Common myeloid progenitor, CD34-positive (primary cell): ENCODE measurements around the gene SLC6A6.

Experiments used
- CTCF ChIA-PET: fragments of 350-600 bp; sonication (Branson Sonifier 250); formaldehyde crosslinking; loops from one replicate; lab custom pipeline; 2021; ENCODE audit warnings: antibody characterized with exemption; lab: Charles Lee
- POLR2A ChIA-PET: fragments of 350-600 bp; sonication (Branson Sonifier 250); formaldehyde crosslinking; loops from one replicate; lab custom pipeline; 2021; ENCODE audit warnings: antibody characterized with exemption; lab: Charles Lee
- DNase-seq, 3 donors: peaks; one replicate each; pipeline versions ENCODE4 v3.0.0 to v3.0.0-alpha.2; 2013
- H3K27ac ChIP-seq, 2 experiments: 1 replicate in 1 of 2; 2 replicates in 1 of 2; pipeline ENCODE4 v1.7.0; 2013; ENCODE audit warnings: inconsistent platforms in 2 of 2, low read length in 2 of 2, mild to moderate bottlenecking in 2 of 2, low read depth in 1 of 2, moderate library complexity in 1 of 2; ENCODE audit not compliant: severe bottlenecking in 2 of 2, insufficient read depth in 1 of 2, poor library complexity in 1 of 2
- H3K27me3 ChIP-seq, 5 experiments: replicated peaks in 2 of 5; 1 replicate in 3 of 5; 2 replicates in 2 of 5; pipeline versions ENCODE4 v1.6.1 to v1.7.0; 2013; ENCODE audit warnings: low read length in 4 of 5, mild to moderate bottlenecking in 2 of 5, moderate library complexity in 2 of 5, inconsistent platforms in 1 of 5; ENCODE audit not compliant: insufficient read depth in 5 of 5, control insufficient read depth in 4 of 5
- H3K36me3 ChIP-seq, 4 experiments: 1 replicate in 2 of 4; 2 replicates in 2 of 4; pipeline versions ENCODE4 v1.6.1 to v1.7.0; 2013; ENCODE audit warnings: low read length in 3 of 4, control low read depth in 1 of 4, mild to moderate bottlenecking in 1 of 4; ENCODE audit not compliant: control insufficient read depth in 4 of 4, insufficient read depth in 4 of 4
- H3K4me1 ChIP-seq, 4 experiments: 1 replicate in 3 of 4; 2 replicates in 1 of 4; pipeline versions ENCODE4 v1.6.1 to v1.7.1; 2013; ENCODE audit warnings: low read length in 3 of 4, mild to moderate bottlenecking in 3 of 4, control low read depth in 1 of 4, inconsistent platforms in 1 of 4, moderate library complexity in 1 of 4; ENCODE audit not compliant: control insufficient read depth in 4 of 4, insufficient read depth in 4 of 4; ENCODE audit errors: control extremely low read depth in 1 of 4
- H3K4me3 ChIP-seq, 7 experiments: 1 replicate in 4 of 7; 2 replicates in 3 of 7; pipeline versions ENCODE4 v1.5.1 to v1.7.0; 2013; ENCODE audit warnings: mild to moderate bottlenecking in 7 of 7, low read length in 6 of 7, moderate library complexity in 6 of 7, inconsistent platforms in 2 of 7, low read depth in 2 of 7, control low read depth in 1 of 7; ENCODE audit not compliant: insufficient read depth in 4 of 7, control insufficient read depth in 1 of 7; ENCODE audit errors: extremely low read depth in 1 of 7
- H3K9me3 ChIP-seq, 5 experiments: 1 replicate in 4 of 5; 2 replicates in 1 of 5; pipeline versions ENCODE4 v1.6.1 to v1.7.1; 2013; ENCODE audit warnings: low read length in 4 of 5, mild to moderate bottlenecking in 2 of 5, inconsistent platforms in 1 of 5, low read depth in 1 of 5, moderate library complexity in 1 of 5; ENCODE audit not compliant: control insufficient read depth in 4 of 5, insufficient read depth in 2 of 5; ENCODE audit errors: control extremely low read depth in 1 of 5
- WGBS: methylation state at CpG from one replicate; pipeline ENCODE4 v1.1.5; 2013; ENCODE audit not compliant: insufficient coverage; 5-methylcytosine and 5-hydroxymethylcytosine counted together

Gene SLC6A6

DNA sequence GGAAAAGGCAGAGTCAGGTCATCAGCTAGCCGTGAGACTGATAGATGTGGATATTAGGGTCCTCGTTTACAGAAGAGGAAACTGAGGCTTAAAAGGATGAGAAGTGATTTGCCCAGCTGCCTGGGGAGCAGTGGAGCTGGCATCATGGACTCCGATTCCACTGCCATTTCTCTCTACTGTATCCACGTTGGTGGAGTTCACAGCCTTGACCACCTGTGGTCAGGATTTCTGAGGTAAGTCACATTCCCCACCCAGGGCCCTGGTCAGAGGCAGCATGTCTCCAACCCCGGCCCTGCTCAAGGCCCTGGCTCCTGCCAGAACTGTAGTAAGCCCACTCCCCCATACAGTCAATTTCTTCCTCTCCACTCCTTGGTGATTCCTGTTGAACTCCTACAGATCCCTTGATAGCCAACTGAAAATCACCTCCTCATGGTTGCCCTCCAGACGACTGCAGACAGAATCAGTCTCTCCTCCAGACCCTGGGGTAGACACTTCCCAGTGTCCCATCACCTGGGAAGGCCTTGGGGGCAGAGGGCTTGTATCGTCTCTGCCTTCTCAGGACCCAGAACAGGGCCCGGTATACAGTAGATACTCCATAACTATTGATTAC lies 41.2 kb upstream of the SLC6A6 start:
- ChIA-PET POLR2A (no interaction called here), CTCF (interaction anchor here (0.9 kb wide), 1 partner anchor 8 kb away, joined by 3 read pairs; no protein-coding TSS in a partner anchor)
- peaks cover 0 to 7% (median 4%) of the 10 kb centered on the region in 4 experiments for H3K4me1 ChIP-seq

DNA sequence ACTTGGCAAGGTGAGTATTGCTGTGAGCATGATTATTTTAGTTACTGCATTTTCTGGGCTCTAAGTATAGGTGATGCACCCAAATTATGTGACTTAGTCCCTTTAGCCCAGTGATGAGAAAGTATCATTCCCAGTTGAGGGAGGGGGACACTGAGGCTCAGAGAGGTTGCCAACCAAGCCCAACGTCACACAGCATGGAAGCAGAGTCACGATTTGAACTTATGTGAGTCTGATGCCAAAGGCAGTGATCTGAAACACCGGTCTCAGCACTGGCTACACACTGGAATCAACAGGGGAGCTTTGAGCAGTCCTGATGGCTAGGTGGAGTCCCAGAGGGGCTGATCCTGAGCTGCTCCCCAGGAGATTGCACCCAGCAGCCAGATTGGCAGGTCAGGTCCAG lies 39.5 kb upstream of the SLC6A6 start:
- ChIA-PET CTCF (interaction anchor here (1.1 kb wide), 1 partner anchor 12 kb away, joined by 3 read pairs; no protein-coding TSS in a partner anchor), POLR2A (no interaction called here)
- no peaks in the 10 kb centered on the region for H3K9me3 ChIP-seq

More for the DNA sequence above, 41.2 kb upstream of the SLC6A6 start:
- no peak for DNase-seq
- Histone ChIP-seq H3K27ac (no peak overlapping the region), H3K36me3 (no peaks in the 10 kb centered on the region), H3K27me3 (no peaks in the 10 kb centered on the region), H3K9me3 (no peaks in the 10 kb centered on the region), H3K4me3 (no peak overlapping the region)
- WGBS = 94% methylated on average over 8 of the region's 8 CpGs

DNA sequence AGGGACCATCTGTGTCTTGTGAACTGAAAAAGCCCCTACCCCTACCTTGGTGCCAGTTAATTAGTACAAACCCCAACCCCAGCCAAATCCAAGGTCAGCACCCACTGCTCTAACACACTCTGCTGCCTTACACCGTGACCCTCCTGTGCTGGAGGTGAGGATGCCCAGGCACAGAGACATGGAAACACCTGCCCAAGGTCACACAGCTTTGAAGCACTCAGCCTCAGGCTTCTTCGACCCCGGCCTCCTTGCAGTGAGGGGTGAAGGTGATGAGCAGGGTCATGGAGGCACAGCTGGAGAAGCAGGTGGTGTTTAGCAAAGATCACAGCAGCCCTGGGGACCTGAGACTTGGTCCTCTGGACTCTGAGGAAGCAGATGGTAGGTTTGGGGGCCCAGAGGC lies 39.0 kb upstream of the SLC6A6 start:
- no peak overlapping the region for H3K27ac ChIP-seq
- ChIA-PET POLR2A (no interaction called here), CTCF (no interaction called here)
- no peaks in the 10 kb centered on the region for H3K9me3 ChIP-seq
- H3K27me3 ChIP-seq = no peaks in the 10 kb centered on the region
- 100% methylated on average over 3 of the region's 3 CpGs for WGBS
- no peak overlapping the region for H3K4me3 ChIP-seq
- no peak for DNase-seq
- H3K36me3 ChIP-seq = no peaks in the 10 kb centered on the region
- peaks cover 0 to 8% (median 4%) of the 10 kb centered on the region in 4 experiments for H3K4me1 ChIP-seq

More for the DNA sequence above, 39.5 kb upstream of the SLC6A6 start:
- H3K4me1 ChIP-seq = peaks cover 0 to 8% (median 4%) of the 10 kb centered on the region in 4 experiments
- H3K4me3 ChIP-seq = no peak overlapping the region
- no peak overlapping the region for H3K27ac ChIP-seq
- H3K27me3 ChIP-seq = no peaks in the 10 kb centered on the region
- DNase-seq = no peak
- WGBS = 96% methylated on average over 3 of the region's 3 CpGs
- no peaks in the 10 kb centered on the region for H3K36me3 ChIP-seq

DNA sequence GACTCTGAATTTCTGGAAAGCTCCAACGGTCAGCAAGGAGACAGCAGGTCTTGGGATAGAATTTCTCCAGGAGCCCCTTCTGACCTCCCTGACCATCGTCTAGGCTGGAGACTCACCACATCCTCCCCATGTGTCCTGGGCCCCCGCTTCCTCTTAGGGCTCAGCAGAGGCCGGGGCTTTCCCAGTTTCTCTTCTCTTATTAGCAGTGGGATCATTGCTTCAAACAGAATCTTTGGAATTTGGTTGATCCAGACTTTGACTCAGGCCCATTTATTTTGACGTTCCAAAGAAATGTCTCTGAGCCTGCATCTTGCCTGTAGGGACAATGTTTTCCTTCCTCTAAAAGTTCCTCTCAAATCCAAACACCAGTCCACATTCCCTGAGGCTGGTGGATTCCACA lies 38.4 kb upstream of the SLC6A6 start:
- POLR2A ChIA-PET = no interaction called here

DNA sequence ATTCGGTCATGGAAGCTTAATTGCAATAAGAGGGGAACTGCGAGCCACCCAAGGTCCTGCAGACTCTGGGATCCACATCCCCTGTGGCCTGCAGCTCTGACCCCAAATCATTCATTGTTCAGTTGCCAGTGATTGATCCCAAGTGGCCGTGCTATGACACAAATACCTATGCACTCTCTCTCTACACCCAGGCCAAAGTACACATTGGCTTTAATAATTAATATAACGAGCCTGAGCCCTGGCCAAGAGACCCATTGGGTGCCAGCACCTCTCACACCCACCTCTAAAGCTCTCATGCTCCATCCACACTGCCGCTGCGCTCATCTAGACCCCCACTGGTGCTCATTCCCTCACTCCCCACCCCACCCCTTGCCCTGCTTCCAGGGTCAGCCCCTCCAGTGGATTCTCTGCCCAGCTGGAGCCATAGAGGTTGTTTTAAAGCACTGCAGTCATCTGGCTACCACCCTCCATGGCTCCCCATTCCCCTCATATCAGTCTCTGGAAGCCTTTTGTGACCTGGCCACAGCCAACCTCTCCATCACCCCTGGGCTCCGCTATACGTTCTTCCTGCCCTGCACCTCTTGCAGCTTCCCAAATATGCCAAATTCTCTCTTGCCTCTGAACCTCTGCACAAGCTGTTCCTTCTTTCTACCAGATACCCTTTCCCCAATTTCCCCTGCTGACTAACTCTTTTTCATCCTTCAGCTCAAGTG lies 37.7 kb upstream of the SLC6A6 start:
- Histone ChIP-seq H3K27me3 (no peaks in the 10 kb centered on the region), H3K9me3 (no peaks in the 10 kb centered on the region), H3K4me1 (peaks cover 0 to 11% (median 9%) of the 10 kb centered on the region in 4 experiments), H3K36me3 (no peaks in the 10 kb centered on the region), H3K27ac (no peak overlapping the region), H3K4me3 (no peak overlapping the region)
- DNase-seq = no peak
- WGBS = 98% methylated on average over 8 of the region's 8 CpGs
- POLR2A ChIA-PET = no interaction called here
- CTCF ChIA-PET = interaction anchor here (1.0 to 2.2 kb wide), 7 partner anchors 10 to 73 kb away, joined by 3 to 8 read pairs (median 3); no protein-coding TSS in a partner anchor

More for the DNA sequence above, 38.4 kb upstream of the SLC6A6 start:
- no peaks in the 10 kb centered on the region for H3K27me3 ChIP-seq
- no peak overlapping the region for H3K4me3 ChIP-seq
- peak in 1 of 3 donors; percentile 7 for DNase-seq
- CTCF ChIA-PET = interaction anchor here (1.0 to 2.2 kb wide), 4 partner anchors 9 to 73 kb away, joined by 3 to 5 read pairs (median 4); no protein-coding TSS in a partner anchor
- no peak overlapping the region for H3K27ac ChIP-seq
- 36% methylated on average over 5 of the region's 5 CpGs for WGBS
- H3K9me3 ChIP-seq = no peaks in the 10 kb centered on the region
- H3K4me1 ChIP-seq = peaks cover 0 to 8% (median 4%) of the 10 kb centered on the region in 4 experiments
- no peaks in the 10 kb centered on the region for H3K36me3 ChIP-seq

DNA sequence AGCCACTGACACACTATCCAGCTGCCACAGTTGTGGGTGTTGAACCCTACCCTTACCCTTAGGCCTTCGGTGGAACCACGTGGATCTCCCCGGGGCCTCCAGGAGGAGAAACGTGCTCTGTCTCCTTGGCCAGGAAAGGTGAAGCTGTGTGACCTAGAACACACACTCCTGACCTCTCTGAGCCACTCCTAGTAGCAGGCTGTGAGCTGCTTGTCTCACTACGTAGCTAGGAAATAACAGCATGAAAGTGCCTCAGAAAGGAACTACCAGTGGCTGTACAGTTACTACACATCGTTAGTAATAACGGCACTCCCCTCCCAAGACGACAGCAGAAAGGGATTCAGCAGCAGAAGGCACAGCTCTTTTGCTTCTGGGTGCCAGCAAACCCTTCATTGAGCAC lies 36.2 kb upstream of the SLC6A6 start:
- H3K27ac ChIP-seq = no peak overlapping the region
- WGBS = 90% methylated on average over 5 of the region's 8 CpGs
- no peaks in the 10 kb centered on the region for H3K36me3 ChIP-seq
- CTCF ChIA-PET = interaction anchor here (1.4 to 2.2 kb wide), 3 partner anchors 9 to 21 kb away, joined by 5 to 8 read pairs (median 6); no protein-coding TSS in a partner anchor
- no peaks in the 10 kb centered on the region for H3K9me3 ChIP-seq
- peaks cover 0 to 20% (median 13%) of the 10 kb centered on the region in 4 experiments for H3K4me1 ChIP-seq
- no peaks in the 10 kb centered on the region for H3K27me3 ChIP-seq
- no peak overlapping the region for H3K4me3 ChIP-seq
- POLR2A ChIA-PET = interaction anchor here (0.7 kb wide), 1 partner anchor 165 kb away, joined by 3 read pairs; no protein-coding TSS in a partner anchor
- peak in 1 of 3 donors; percentile 11 for DNase-seq
